Cardiac muscle cell (in vitro differentiated cells and primary cell): Measurements from ENCODE around the gene TNS1. TPM values are rescaled to one million over a fixed set of nuclear protein-coding genes. Genes with fewer than 3 reads are reported as not detected.

Experiments
- DNase-seq, 2 donors: peaks; one replicate each; pipeline versions ENCODE4 v3.0.0 to v3.0.0-alpha.2; 2010 to 2017; ENCODE audit warnings: low read depth in 1 of 2, low spot score in 1 of 2
- H3K27ac ChIP-seq: fragments of 200-600 bp; sonication (generic); 2 replicates; pipeline ENCODE4 v1.5.1; 2016
- H3K27me3 ChIP-seq: fragments of 200-600 bp; sonication (generic); 2 replicates; pipeline ENCODE4 v1.6.0; 2016; ENCODE audit warnings: control low read depth
- H3K36me3 ChIP-seq: fragments of 200-600 bp; sonication (generic); 2 replicates; pipeline ENCODE4 v1.5.1; 2016; ENCODE audit warnings: control low read depth
- H3K4me1 ChIP-seq: fragments of 200-600 bp; sonication (generic); 2 replicates; pipeline ENCODE4 v1.8.1; 2017; ENCODE audit warnings: low read depth, mild to moderate bottlenecking, mixed run types
- H3K4me3 ChIP-seq: fragments of 200-600 bp; sonication (generic); 2 replicates; pipeline ENCODE4 v1.5.1; 2016; ENCODE audit warnings: mild to moderate bottlenecking
- H3K9me3 ChIP-seq: fragments of 200-600 bp; sonication (generic); 2 replicates; pipeline ENCODE4 v1.5.1; 2017; ENCODE audit warnings: low read depth, mild to moderate bottlenecking, control low read depth
- polyA plus RNA-seq: library from polyadenylated mRNA; unstranded; fragments of >200 nt; fragmentation: Nextera tagmentation; extraction: Ambion mirVana; gene quantifications from 2 replicates; pipeline ENCODE4 v1.2.1, GENCODE V29; 2016
- total RNA-seq: library from RNA; depleted of rRNA; stranded (reverse); fragments of >200 nt; gene quantifications from 2 replicates; pipeline ENCODE4 v1.2.3, GENCODE V29; 2016
- TF ChIP-seq, protein P1 (sequence below): IDR thresholded peaks from 2 replicates; pipeline ENCODE4 v1.5.1; 2012; ENCODE audit warnings: low read depth, mild to moderate bottlenecking, low read length

The TNS1 gene
- total and polyA plus RNA-seq, 2 experiments from 2014 or later, result 16.7 to 44.3 TPM

DNA sequence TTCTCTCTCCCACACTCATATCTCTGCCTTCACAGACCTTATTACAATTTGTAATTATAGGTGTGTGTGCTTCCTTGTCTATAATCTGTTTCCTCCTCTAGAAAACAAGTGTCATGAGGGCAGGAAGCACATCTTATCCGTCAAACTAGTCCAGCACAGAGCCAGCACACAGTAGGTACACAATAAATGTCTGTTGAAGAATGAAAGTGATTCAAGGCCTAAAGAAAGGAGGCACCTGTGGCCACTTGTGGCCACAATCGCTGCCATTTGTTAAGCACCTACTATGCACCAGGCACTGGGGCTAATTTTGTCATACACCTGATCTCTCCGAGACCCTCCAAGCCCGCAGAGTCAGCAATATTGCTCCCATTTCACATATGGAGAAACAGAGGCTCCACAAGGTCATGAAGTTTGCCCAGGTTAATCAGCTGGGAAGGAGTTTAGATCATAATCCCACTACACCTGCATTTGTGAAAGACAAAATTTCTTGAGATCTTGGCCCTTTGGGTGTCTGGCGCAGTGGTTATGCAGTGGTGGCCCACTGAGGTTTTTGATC is 78.4 kb downstream of the TNS1 start:
- TF ChIP-seq, protein P1, sequence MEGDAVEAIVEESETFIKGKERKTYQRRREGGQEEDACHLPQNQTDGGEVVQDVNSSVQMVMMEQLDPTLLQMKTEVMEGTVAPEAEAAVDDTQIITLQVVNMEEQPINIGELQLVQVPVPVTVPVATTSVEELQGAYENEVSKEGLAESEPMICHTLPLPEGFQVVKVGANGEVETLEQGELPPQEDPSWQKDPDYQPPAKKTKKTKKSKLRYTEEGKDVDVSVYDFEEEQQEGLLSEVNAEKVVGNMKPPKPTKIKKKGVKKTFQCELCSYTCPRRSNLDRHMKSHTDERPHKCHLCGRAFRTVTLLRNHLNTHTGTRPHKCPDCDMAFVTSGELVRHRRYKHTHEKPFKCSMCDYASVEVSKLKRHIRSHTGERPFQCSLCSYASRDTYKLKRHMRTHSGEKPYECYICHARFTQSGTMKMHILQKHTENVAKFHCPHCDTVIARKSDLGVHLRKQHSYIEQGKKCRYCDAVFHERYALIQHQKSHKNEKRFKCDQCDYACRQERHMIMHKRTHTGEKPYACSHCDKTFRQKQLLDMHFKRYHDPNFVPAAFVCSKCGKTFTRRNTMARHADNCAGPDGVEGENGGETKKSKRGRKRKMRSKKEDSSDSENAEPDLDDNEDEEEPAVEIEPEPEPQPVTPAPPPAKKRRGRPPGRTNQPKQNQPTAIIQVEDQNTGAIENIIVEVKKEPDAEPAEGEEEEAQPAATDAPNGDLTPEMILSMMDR, result no peak

DNA sequence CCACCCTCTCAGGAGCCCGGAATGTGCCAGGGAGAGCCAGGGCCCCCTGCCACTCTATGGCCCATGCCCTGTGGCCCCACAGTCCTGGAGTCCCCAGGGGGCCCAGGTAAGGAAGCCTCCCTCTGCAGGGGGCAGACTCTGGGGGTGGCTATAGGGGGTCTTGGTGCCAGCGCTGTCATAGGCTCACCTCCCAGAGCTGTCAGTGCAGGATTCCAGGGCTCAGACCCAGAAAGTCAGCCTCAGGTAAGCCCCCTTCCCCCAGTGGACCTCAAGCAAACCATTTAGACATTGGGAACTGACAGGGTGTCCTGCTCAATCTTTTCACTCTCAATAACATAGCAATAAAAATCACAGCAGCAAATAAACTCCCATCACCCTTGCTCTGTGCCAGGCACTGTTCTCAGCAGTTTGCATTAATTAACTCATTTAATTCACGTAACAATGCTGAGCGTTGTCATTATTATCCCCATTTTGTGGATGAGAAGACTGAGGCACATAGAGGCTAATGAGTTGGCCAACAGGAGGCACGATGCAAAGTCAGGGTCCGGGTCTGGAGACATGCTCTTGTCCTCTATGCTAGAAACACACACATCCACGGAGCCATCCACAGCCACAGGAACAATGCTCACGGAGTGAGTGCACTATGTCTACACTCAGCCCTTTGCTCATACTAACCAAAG is 79.6 kb downstream of the TNS1 start:
- Histone ChIP-seq H3K4me1 (peaks cover 49% of the 10 kb centered on the region), H3K36me3 (no peaks in the 10 kb centered on the region), H3K9me3 (no peaks in the 10 kb centered on the region), H3K4me3 (no peak overlapping the region), H3K27ac (no peak overlapping the region), H3K27me3 (no peaks in the 10 kb centered on the region)
- TF ChIP-seq, protein P1, result no peak
- no peak for DNase-seq

More for the DNA sequence above, 78.4 kb downstream of the TNS1 start:
- H3K27me3 ChIP-seq, result no peaks in the 10 kb centered on the region
- H3K4me3 ChIP-seq, result no peak overlapping the region
- peak overlapping the region; percentile 28 for H3K27ac ChIP-seq
- no peak for DNase-seq
- no peaks in the 10 kb centered on the region for H3K9me3 ChIP-seq
- H3K36me3 ChIP-seq, result no peaks in the 10 kb centered on the region
- H3K4me1 ChIP-seq, result peaks cover 48% of the 10 kb centered on the region

DNA sequence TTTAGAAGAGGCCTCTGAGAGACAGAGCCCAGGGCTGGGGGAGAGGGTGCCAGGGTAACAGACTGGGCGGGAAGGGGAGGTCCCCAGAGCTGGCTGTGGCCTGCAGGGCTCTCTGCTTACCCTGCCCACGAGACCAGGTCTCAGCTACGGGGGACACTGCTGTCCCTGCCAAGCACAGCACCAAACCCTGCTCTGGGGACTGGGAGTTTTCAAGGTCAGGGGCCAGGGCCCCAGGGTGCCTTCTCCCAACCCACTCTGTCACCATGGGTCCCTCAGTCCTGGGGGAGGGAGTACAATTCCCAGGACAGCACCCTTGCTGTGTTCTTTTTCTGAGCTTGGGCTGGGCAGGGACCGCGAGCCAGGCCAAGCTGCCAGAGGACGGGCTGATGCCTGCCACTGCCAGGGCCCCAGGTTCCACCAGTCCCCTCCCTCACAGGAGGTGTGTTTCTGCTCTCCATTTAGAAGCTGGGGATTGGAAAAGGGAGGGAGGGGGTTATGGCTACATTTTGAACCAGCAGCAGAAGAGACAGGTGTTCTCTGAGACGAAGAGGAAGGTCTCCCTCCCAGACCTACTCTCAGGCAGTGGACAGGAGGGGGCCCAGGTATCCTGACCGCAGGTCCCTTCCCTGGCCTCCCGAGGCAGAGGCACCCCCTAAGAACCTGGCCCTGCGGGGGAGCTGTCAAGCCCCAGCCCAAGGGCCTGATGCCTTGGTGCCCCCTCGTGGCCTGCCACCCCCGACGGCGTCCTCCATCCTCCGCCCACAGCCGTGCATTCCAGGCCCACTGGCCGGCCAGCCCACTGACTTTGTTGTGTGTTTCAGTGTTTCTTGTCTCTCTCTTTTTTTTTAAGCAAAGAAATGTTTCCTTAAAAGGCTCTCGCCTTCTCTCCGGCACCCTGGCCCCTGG is 80.4 kb downstream of the TNS1 start:
- peak in 1 of 2 donors; percentile 63 for DNase-seq
- Histone ChIP-seq H3K4me1 (peaks cover 51% of the 10 kb centered on the region), H3K9me3 (no peaks in the 10 kb centered on the region), H3K36me3 (no peaks in the 10 kb centered on the region), H3K4me3 (no peak overlapping the region), H3K27ac (peak overlapping the region; percentile 93), H3K27me3 (no peaks in the 10 kb centered on the region)
- TF ChIP-seq, protein P1, result peak; percentile 26

DNA sequence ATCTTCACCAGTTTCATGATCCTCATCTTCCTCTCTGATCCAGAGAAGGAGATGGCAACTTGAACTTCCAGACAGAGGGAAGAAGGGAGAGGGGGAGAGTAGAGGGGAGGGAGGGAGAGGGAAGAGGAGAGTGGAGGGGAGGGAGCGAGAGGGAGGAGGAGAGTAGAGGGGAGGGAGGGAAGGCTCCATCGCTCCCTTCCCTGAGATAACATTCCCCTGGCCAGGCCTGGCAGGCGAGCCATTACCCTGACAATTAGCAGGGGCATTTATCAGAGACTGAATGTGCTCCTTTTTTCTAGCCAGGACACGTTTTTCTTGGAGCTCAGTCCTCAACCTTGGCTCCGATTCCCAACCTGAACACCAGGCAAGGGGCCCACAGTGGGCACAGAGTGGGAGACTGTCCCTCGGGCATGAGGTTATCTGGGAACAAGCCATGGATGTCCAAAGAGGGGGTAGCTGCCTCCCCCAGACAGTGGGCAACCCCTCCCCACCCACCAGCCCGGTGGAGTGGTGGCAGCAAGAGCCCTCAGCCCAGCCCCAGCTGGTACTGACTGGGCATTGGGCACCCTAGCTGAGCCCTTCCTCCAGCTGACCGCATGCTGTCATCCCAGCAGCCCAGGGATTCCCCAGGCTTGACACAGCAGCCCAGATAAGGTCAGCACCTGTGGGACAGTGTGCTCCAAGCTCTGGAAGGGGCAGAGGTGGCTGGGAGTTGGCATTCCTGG is 81.8 kb downstream of the TNS1 start:
- Histone ChIP-seq H3K4me3 (no peak overlapping the region), H3K27me3 (no peaks in the 10 kb centered on the region), H3K9me3 (no peaks in the 10 kb centered on the region), H3K27ac (peak overlapping the region; percentile 93), H3K36me3 (no peaks in the 10 kb centered on the region), H3K4me1 (peaks cover 51% of the 10 kb centered on the region)
- peak; percentile 65 to 74 for DNase-seq
- TF ChIP-seq, protein P1, result no peak

DNA sequence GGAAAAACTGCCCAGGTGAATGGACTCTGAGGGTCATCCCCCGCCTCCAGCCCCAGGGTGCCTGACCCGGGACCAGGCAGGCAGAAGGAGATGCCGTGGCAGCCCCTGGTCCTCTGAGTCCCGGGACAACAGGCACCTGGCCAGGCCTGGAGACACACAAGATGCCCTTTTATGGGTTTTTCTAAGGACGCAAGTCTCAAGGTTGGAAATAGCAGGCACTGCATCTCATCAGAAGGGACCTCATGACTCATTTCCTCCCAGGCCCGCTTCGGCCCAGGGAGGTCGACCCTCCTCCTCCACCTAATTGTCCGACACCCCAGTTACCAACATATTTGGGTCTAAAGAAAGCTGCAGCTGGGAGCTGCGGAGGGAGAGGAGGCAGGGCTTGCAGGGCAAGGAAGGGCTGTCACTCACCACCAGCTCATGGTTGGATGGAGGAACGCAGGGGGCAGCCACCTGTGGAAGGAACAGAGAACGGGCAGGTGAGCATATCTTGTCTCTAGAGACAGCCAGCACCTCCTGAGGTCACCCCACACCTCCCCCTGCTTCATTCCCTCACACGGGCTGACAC is 82.9 kb downstream of the TNS1 start:
- no peak overlapping the region for H3K4me3 ChIP-seq
- peak in 1 of 2 donors; percentile 80 for DNase-seq
- H3K36me3 ChIP-seq, result no peaks in the 10 kb centered on the region
- TF ChIP-seq, protein P1, result no peak
- H3K27me3 ChIP-seq, result no peaks in the 10 kb centered on the region
- peak overlapping the region; percentile 93 for H3K27ac ChIP-seq
- peaks cover 51% of the 10 kb centered on the region for H3K4me1 ChIP-seq
- no peaks in the 10 kb centered on the region for H3K9me3 ChIP-seq
